ENCODE data around the gene UBTD1. TPM values are rescaled to one million over a fixed set of nuclear protein-coding genes. Genes with fewer than 3 reads are reported as not detected.
A peak's percentile ranks its signal among the peaks of the same experiment; 100 is the strongest.

UBTD1 gene
- total and polyA plus RNA-seq, 3 donors from 2014 or later, result 74.1 to 143 (median 111) TPM

DNA sequence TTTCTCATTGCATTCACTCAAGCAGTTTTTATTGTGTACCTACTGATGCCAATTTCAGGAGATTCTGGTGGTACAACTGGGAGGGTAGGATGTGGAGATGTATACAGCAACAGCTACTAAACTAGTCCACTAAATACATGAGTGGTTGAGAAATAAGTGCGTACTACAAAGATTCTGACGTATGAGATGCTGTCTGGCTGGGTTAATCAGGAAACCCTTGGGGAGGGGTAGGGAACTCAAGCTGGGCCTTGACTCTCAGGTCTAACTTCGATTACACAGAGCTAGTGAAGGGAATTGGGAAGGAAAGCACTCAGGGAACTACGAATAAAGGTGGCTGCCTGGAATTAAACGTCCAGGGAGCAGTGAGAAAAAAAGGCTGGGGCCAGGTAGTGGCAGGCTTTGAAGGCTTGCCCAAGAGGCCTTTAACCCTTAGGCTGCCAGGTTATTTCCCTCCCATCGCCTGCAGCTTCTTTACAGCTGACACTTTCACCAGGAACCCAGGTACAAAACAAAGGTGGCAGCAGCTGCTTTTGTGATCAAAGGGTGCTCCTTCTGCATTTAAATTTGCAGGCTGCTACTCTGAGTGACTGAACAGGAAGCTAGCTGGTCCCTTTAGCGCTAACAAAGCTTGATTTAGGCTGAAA is 3.7 kb upstream of the UBTD1 start:
- DNase-seq, result no peak
- Histone ChIP-seq H3K27ac (peak overlapping the region; percentile 52 to 62), H3K27me3 (no peaks in the 10 kb centered on the region)

DNA sequence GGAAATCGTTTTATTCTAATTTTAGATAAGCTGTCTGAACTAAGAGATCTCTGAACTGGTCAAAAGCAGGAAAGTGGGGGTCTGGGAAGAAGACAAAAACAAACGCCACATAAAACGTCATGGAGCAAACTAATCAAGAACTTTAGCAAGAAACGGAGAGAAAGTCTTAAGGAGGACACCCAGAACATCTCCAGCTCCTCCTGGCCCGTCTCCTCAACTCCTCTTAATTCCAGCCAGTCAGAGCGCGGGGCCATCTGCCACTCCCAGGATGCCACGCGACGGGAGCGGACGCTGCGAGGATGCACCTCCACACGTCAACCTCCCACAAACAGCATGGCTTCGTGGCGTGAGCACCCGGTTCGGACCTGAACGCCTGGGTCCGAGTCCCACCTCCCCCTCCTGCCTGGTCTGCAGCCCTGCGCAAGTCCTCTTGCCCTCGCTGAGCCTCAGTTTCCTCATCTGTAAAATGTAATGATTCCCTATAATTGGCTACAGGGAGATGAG is 1.1 kb upstream of the UBTD1 start:
- H3K9me3 ChIP-seq, result no peaks in the 10 kb centered on the region
- H3K27me3 ChIP-seq, result no peaks in the 10 kb centered on the region
- TF ChIP-seq, protein P1, sequence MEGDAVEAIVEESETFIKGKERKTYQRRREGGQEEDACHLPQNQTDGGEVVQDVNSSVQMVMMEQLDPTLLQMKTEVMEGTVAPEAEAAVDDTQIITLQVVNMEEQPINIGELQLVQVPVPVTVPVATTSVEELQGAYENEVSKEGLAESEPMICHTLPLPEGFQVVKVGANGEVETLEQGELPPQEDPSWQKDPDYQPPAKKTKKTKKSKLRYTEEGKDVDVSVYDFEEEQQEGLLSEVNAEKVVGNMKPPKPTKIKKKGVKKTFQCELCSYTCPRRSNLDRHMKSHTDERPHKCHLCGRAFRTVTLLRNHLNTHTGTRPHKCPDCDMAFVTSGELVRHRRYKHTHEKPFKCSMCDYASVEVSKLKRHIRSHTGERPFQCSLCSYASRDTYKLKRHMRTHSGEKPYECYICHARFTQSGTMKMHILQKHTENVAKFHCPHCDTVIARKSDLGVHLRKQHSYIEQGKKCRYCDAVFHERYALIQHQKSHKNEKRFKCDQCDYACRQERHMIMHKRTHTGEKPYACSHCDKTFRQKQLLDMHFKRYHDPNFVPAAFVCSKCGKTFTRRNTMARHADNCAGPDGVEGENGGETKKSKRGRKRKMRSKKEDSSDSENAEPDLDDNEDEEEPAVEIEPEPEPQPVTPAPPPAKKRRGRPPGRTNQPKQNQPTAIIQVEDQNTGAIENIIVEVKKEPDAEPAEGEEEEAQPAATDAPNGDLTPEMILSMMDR (IDR thresholded peaks at IDR 0.05), result no peak
- TF ChIP-seq POLR2A (IDR thresholded peaks at IDR 0.05), result no peak
- H3K27ac ChIP-seq, result peak overlapping the region; percentile 93 to 96
- H3K4me1 ChIP-seq, result peaks cover 29% of the 10 kb centered on the region
- 0% methylated on average over 22 of the region's 22 CpGs for whole genome bisulfite sequencing, 2 donors
- no peaks in the 10 kb centered on the region for H3K36me3 ChIP-seq (ENCODE audit: low read depth, missing control alignments)
- H3K4me3 ChIP-seq, result peak overlapping the region; percentile 91 to 96
- intact Hi-C loops (cut with DNase I; ENCODE audit: low total_unique reads), result no loop called here
- DNase-seq, result peak; percentile 94

More for the DNA sequence above, 3.7 kb upstream of the UBTD1 start:
- Histone ChIP-seq H3K4me3 (no peak overlapping the region), H3K9me3 (no peaks in the 10 kb centered on the region), H3K4me1 (peaks cover 38% of the 10 kb centered on the region), H3K36me3 (ENCODE audit: low read depth, missing control alignments) (no peaks in the 10 kb centered on the region)
- TF ChIP-seq POLR2A (IDR thresholded peaks at IDR 0.05), result no peak
- TF ChIP-seq, protein P1 (IDR thresholded peaks at IDR 0.05), result no peak
- intact Hi-C loops (cut with DNase I; ENCODE audit: low total_unique reads), result no loop called here
- 40 to 53% methylated on average over 7 of the region's 7 CpGs for WGBS, 2 donors

DNA sequence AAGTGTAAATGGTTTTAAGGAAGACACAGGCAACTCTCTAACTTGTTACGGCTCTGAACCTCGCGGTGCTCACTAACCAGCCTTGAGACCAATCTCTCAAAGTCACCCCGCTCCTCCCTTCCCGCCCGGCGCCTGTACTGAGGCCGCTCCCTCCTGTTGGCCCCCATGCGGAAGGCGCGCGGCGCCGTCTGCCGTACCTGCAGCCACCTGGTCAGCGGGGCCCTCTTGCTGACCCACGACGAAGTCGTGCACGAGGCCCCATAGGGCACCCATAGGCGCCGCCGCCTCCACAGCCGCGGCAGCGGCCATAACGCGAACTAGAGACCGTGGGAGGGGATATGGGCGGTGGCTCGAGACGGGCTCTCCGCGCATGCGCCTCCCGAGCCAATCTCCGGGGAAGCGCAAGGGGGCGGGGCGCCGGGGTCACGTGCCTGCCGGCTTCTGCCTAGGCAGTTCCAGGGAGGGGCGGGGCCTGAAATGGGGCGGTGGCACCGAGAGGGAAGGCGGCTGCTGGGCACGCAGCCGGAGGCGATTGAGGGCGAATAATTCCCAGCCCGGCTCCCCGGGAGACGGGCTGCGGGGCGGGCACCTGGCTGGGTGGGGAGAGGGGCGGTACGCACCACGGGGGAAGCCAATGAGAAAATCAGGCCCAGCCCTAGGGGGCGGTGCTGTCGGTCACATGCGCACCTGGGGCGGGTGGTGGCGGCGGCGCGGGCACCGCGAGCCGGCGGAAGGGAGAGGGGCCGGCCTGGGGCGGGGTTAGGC is 466 bp upstream of the UBTD1 start, which contains the start of gene MMS19:
Gene MMS19 (minus strand): TSS at position 347 of the 765 bp plus-strand sequence. CDS start 38 bp downstream, at position 309.
- Histone ChIP-seq H3K4me3 (peak within 1 kb of the TSS; percentile 91 to 96), H3K36me3 (ENCODE audit: low read depth, missing control alignments) (no peaks in the 10 kb centered on the region), H3K27ac (peak within 1 kb of the TSS; percentile 93 to 96), H3K4me1 (peaks cover 26% of the 10 kb centered on the region), H3K27me3 (no peaks in the 10 kb centered on the region), H3K9me3 (no peaks in the 10 kb centered on the region)
- peak; percentile 99 for DNase-seq
- no peak for TF ChIP-seq POLR2A (IDR thresholded peaks at IDR 0.05)
- TF ChIP-seq, protein P1 (IDR thresholded peaks at IDR 0.05), result peak in 2 of 3 experiments; percentile 8 to 9
- intact Hi-C loops (cut with DNase I; ENCODE audit: low total_unique reads), result no loop called here
- 0 to 1% methylated on average over 17 to 42 of the region's 73 CpGs for WGBS, 2 donors

DNA sequence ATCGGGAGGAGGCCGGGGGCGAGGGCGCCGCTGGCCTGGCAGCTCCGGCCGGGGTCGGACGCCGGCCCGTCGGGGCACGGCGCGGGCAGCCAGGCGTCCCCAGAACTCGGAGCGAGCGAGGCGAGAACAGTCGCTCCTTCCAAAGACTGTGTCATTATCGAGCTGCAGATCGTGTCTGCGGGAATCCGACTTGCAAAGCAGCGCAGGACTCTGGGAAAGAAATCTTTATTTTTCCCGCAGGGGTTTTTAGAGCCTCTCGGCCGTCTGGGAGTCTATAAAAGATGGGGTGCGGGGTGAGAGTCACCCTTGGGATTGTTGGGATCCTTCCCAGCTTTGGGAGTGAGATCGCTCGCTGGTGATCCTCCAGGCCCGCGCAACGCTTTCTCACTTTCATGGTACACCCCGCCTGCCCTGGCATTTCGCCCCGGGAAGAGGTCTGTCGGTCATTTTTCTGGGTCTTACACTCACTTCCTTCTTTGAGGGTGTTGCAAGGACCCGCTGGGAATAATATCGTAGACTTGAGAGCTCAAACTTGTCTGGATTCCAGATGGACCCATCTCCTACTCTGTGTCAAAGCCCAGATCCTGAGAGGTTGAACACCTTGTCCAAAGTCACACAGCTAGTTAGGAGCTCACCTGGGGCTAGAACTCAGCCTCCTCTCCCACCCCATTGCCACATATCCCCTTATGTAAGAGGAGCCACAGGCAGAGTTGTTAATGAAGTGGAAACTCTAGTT is 1.0 kb downstream of the UBTD1 start:
- H3K4me3 ChIP-seq, result peak overlapping the region; percentile 91 to 96
- intact Hi-C loops (cut with DNase I; ENCODE audit: low total_unique reads), result no loop called here
- H3K4me1 ChIP-seq, result peaks cover 16% of the 10 kb centered on the region
- peak; percentile 70 for DNase-seq
- no peaks in the 10 kb centered on the region for H3K27me3 ChIP-seq
- H3K36me3 ChIP-seq (ENCODE audit: low read depth, missing control alignments), result no peaks in the 10 kb centered on the region
- WGBS, 2 donors, result 1 to 6% methylated on average over 11 to 41 of the region's 41 CpGs
- peak overlapping the region; percentile 93 to 96 for H3K27ac ChIP-seq
- TF ChIP-seq, protein P1 (IDR thresholded peaks at IDR 0.05), result no peak
- TF ChIP-seq POLR2A (IDR thresholded peaks at IDR 0.05), result no peak
- H3K9me3 ChIP-seq, result no peaks in the 10 kb centered on the region
